GM21737 (cell line): Measurements from ENCODE around the gene CDC25B.
"Not testable (repeated sequence)": the region's sequence is repeated elsewhere in the genome, so short reads cannot be mapped to it uniquely, and the experiment has no call there.

Experiments used
- ATAC-seq: cut with Tn5 transposase; IDR thresholded peaks from one replicate; pipeline ENCODE4 v1.9.1; 2021; ENCODE audit warnings: mild to moderate bottlenecking, moderate library complexity; ENCODE audit not compliant: unreplicated experiment

Gene CDC25B

GRCh38 chr20:3821996-3822395 lies 25.9 kb downstream of the CDC25B start:
- no peak for ATAC-seq

- no peak for ATAC-seq
Measured at GRCh38 chr20:3823881-3824280, 27.8 kb downstream of the CDC25B start.

GRCh38 chr20:3825526-3825925 lies 29.4 kb downstream of the CDC25B start:
- no peak for ATAC-seq

- no peak for ATAC-seq
Measured at GRCh38 chr20:3826420-3826819, 30.3 kb downstream of the CDC25B start.

- ATAC-seq: no peak
Measured at GRCh38 chr20:3828798-3829197, 32.7 kb downstream of the CDC25B start.

- ATAC-seq: not testable (repeated sequence)
Measured at GRCh38 chr20:3829891-3830290, 33.8 kb downstream of the CDC25B start.

- no peak for ATAC-seq
Measured at GRCh38 chr20:3836132-3836531, 40.0 kb downstream of the CDC25B start.

- ATAC-seq: no peak
Measured at GRCh38 chr20:3839328-3839727, 43.2 kb downstream of the CDC25B start.

GRCh38 chr20:3840201-3840600 lies 44.1 kb downstream of the CDC25B start:
- ATAC-seq: not testable (repeated sequence)

GRCh38 chr20:3842348-3842930 lies 46.3 kb downstream of the CDC25B start:
- no peak for ATAC-seq

GRCh38 chr20:3843490-3843889 lies 47.4 kb downstream of the CDC25B start:
- ATAC-seq: no peak

- not testable (repeated sequence) for ATAC-seq
Measured at GRCh38 chr20:3843990-3844619, 48.0 kb downstream of the CDC25B start.

- no peak for ATAC-seq
Measured at GRCh38 chr20:3846378-3846739, 50.2 kb downstream of the CDC25B start.

- peak; percentile 94 for ATAC-seq
Measured at GRCh38 chr20:3846740-3847428, 50.8 kb downstream of the CDC25B start, which contains the start of gene MAVS. Gene MAVS (plus strand): TSS chr20:3846834. CDS start chr20:3854625, 7,791 bp downstream.

GRCh38 chr20:3847429-3847940 lies 51.4 kb downstream of the CDC25B start:
- ATAC-seq: no peak

- no peak for ATAC-seq
Measured at GRCh38 chr20:3848565-3848964, 52.5 kb downstream of the CDC25B start.

GRCh38 chr20:3854462-3854871 lies 58.4 kb downstream of the CDC25B start:
- ATAC-seq: no peak
